ENCODE data around the gene PAK1. TPM values are rescaled to one million over a fixed set of nuclear protein-coding genes. Genes with fewer than 3 reads are reported as not detected.

The PAK1 gene
- total and polyA plus RNA-seq, 10 of the 15 experiments (the other 5 are each of a cell fraction or from before 2014, with no cell fraction given), result 43.8 to 321 (median 110) TPM

DNA sequence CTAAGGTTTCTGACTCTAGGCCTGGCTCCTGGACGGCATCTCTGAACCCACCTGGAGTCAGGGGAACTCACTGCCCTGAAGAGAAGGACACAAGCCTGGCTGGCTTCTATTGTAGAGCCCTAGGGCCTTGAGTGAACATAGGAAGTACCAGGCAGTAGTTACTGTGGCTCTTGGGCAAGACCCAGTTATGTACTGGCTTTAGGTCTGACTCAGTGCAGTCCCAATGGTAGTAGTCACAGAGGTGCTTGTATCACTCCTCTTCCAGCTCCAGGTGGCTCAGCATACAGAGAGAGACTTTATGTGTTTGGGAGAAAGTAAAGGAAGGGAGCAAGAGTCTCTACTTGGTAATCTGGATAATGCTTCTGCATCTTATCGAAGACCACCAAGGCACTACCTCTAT lies 13.9 kb upstream of the PAK1 start:
- in situ Hi-C loops (cut with MboI) (no loop called here), intact Hi-C loops (cut with micrococcal nuclease; ENCODE audit: unreplicated experiment) (no loop called here)
- Histone ChIP-seq H3K27ac (ENCODE audit: control insufficient read depth, insufficient read depth) (no peak overlapping the region), H3K36me3 (ENCODE audit: control insufficient read depth in 2 of 2, insufficient read depth in 2 of 2, low read length in 1 of 2) (no peaks in the 10 kb centered on the region), H3K4me2 (ENCODE audit: control insufficient read depth, insufficient read depth) (no peak overlapping the region), H2AFZ (ENCODE audit: control insufficient read depth, low read depth, low read length) (no peak overlapping the region), H4K20me1 (ENCODE audit: control insufficient read depth, insufficient read depth) (no peaks in the 10 kb centered on the region), H3K9ac (ENCODE audit: control insufficient read depth, insufficient read depth, low read length) (no peak overlapping the region), H3K27me3 (replicated peaks in 1 of 2; ENCODE audit: control insufficient read depth in 2 of 2, insufficient read depth in 2 of 2, low read length in 1 of 2) (no peaks in the 10 kb centered on the region), H3K4me1 (ENCODE audit: control insufficient read depth, insufficient read depth, low read length) (no peaks in the 10 kb centered on the region), H3K79me2 (ENCODE audit: control insufficient read depth, insufficient read depth, low read length) (no peaks in the 10 kb centered on the region), H3K9me3 (replicated peaks; ENCODE audit: control insufficient read depth, insufficient read depth, low read length) (no peaks in the 10 kb centered on the region), H3K4me3 (no peak overlapping the region)
- DNase-seq (ENCODE audit: low read depth, low spot score) (no peak), ATAC-seq (no peak), FAIRE-seq (no peak)
- 0% methylated on average over 2 of the region's 2 CpGs for WGBS (ENCODE audit: insufficient coverage, insufficient replicate concordance, low lambda C conversion rate, missing lambda C conversion rate)
- POLR2A ChIA-PET, result no interaction called here
- RAD21 ChIA-PET (ENCODE audit: unreplicated experiment), result no interaction called here
- no TSS peak for BruUV-seq (replicated peaks)
- SMC1A ChIA-PET (ENCODE audit: uncharacterized antibody, unreplicated experiment), result no interaction called here
- TF ChIP-seq EED (IDR thresholded peaks at IDR 0.05; ENCODE audit: low read depth) (no peak), GABPA (IDR thresholded peaks at IDR 0.05; ENCODE audit: low read depth) (no peak), RELA (IDR thresholded peaks at IDR 0.05; ENCODE audit: borderline replicate concordance, partially characterized antibody) (no peak), NFIC (IDR thresholded peaks at IDR 0.05; ENCODE audit: low read depth, low read length) (no peak), ZNF384 (IDR thresholded peaks at IDR 0.05; ENCODE audit: borderline replicate concordance, low read depth, low read length) (no peak), ATF2 (IDR thresholded peaks at IDR 0.05; ENCODE audit: low read length) (no peak), BCL11A (IDR thresholded peaks at IDR 0.05; ENCODE audit: low read depth, low read length) (no peak)
- CTCF ChIA-PET, result no interaction called here

All from GM12878 (cell line).